Measurements from ENCODE around the gene PTGES2. TPM values are rescaled to one million over a fixed set of nuclear protein-coding genes. Genes with fewer than 3 reads are reported as not detected.

PTGES2 gene
- total and polyA plus RNA-seq, 9 of the 15 experiments (the other 6 are each of a cell fraction or from before 2014, with no cell fraction given) = 2.4 to 196 (median 90.1) TPM

DNA sequence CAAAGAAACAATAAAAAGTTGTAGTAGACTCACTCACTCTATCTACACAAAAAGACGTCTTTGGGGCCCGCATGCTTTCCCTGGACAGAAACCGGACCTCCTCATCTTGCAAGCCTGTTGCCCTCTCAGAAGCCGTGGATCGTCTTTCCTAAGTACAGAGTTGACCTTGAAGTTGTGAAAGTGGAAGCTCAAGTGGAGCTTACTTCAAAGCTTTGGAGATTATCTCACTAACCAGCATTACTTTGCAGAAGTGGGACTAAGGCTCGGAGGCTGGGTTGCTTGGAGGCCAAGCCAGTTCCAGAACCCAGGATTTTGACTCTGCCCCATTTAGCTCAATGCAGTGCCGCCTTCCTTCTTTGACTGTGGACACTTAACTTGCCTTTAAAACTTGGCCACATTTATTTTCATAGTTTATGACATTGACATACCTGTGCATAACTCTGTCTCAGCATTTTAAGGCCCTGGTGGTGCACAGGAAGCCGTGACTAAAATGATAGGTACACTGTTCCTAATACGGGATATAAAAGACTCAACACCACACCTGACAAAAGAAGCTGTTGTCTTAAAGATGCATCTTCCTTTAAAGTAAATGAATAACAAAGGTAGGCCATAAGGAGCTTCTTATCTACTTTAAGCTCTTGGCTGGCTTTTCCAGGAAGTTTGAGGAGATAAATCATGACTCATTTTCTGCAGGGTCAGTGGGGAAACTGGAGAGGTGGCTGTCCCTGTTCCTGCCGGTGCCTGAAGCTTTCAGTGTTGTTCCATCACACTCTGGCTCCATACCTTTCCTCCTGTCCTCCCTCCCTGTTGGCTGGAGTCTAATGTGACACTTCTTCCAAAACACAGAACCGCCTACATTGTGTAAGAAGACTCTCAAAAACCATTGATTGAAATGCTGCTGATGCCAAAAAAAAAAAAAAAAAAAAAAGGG, 48.8 kb downstream of the PTGES2 start (continued):
- TF ChIP-seq MAZ (CRISPR knock-in tag; conservative IDR thresholded peaks at IDR 0.05 in 1 of 2, IDR thresholded peaks at IDR 0.05 in 1 of 2) = 0 out of 4 replicates have a peak, but pooled peaks of 1 of the 2 experiments have one; percentile 23
- TF ChIP-seq, protein P1, sequence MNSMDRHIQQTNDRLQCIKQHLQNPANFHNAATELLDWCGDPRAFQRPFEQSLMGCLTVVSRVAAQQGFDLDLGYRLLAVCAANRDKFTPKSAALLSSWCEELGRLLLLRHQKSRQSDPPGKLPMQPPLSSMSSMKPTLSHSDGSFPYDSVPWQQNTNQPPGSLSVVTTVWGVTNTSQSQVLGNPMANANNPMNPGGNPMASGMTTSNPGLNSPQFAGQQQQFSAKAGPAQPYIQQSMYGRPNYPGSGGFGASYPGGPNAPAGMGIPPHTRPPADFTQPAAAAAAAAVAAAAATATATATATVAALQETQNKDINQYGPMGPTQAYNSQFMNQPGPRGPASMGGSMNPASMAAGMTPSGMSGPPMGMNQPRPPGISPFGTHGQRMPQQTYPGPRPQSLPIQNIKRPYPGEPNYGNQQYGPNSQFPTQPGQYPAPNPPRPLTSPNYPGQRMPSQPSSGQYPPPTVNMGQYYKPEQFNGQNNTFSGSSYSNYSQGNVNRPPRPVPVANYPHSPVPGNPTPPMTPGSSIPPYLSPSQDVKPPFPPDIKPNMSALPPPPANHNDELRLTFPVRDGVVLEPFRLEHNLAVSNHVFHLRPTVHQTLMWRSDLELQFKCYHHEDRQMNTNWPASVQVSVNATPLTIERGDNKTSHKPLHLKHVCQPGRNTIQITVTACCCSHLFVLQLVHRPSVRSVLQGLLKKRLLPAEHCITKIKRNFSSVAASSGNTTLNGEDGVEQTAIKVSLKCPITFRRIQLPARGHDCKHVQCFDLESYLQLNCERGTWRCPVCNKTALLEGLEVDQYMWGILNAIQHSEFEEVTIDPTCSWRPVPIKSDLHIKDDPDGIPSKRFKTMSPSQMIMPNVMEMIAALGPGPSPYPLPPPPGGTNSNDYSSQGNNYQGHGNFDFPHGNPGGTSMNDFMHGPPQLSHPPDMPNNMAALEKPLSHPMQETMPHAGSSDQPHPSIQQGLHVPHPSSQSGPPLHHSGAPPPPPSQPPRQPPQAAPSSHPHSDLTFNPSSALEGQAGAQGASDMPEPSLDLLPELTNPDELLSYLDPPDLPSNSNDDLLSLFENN (IDR thresholded peaks at IDR 0.05; ENCODE audit: low read depth in 2 of 2, low read length in 2 of 2) = 0 out of 4 replicates have a peak, but pooled peaks of 1 of the 2 experiments have one; percentile 11
- peak in 1 of 2 experiments; percentile 69; a peak in 2 of 4 replicates for TF ChIP-seq TBL1XR1 (IDR thresholded peaks at IDR 0.05; ENCODE audit: low read length in 2 of 2)
- TF ChIP-seq MCM5 (IDR thresholded peaks at IDR 0.05; ENCODE audit: low read depth) = no peak
- TF ChIP-seq LEF1 (IDR thresholded peaks at IDR 0.05) = peak; percentile 77
- no peak for TF ChIP-seq SREBF2 (CRISPR knock-in tag; IDR thresholded peaks at IDR 0.05)
- TF ChIP-seq SAP30 (IDR thresholded peaks at IDR 0.05; ENCODE audit: borderline replicate concordance, insufficient read depth, low read depth, low read length, poor library complexity, severe bottlenecking) = no peak
- TF ChIP-seq, protein P2, sequence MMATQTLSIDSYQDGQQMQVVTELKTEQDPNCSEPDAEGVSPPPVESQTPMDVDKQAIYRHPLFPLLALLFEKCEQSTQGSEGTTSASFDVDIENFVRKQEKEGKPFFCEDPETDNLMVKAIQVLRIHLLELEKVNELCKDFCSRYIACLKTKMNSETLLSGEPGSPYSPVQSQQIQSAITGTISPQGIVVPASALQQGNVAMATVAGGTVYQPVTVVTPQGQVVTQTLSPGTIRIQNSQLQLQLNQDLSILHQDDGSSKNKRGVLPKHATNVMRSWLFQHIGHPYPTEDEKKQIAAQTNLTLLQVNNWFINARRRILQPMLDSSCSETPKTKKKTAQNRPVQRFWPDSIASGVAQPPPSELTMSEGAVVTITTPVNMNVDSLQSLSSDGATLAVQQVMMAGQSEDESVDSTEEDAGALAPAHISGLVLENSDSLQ (IDR thresholded peaks at IDR 0.05) = peak; percentile 83
- no peak for TF ChIP-seq EZH2 (IDR thresholded peaks at IDR 0.05; ENCODE audit: borderline replicate concordance, low read depth, low read length)
- no peak for TF ChIP-seq CHD1 (IDR thresholded peaks at IDR 0.05; ENCODE audit: low read length)
- TF ChIP-seq, protein P3, sequence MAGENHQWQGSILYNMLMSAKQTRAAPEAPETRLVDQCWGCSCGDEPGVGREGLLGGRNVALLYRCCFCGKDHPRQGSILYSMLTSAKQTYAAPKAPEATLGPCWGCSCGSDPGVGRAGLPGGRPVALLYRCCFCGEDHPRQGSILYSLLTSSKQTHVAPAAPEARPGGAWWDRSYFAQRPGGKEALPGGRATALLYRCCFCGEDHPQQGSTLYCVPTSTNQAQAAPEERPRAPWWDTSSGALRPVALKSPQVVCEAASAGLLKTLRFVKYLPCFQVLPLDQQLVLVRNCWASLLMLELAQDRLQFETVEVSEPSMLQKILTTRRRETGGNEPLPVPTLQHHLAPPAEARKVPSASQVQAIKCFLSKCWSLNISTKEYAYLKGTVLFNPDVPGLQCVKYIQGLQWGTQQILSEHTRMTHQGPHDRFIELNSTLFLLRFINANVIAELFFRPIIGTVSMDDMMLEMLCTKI (IDR thresholded peaks at IDR 0.05; ENCODE audit: partially characterized antibody) = no peak
- TF ChIP-seq, protein P4, sequence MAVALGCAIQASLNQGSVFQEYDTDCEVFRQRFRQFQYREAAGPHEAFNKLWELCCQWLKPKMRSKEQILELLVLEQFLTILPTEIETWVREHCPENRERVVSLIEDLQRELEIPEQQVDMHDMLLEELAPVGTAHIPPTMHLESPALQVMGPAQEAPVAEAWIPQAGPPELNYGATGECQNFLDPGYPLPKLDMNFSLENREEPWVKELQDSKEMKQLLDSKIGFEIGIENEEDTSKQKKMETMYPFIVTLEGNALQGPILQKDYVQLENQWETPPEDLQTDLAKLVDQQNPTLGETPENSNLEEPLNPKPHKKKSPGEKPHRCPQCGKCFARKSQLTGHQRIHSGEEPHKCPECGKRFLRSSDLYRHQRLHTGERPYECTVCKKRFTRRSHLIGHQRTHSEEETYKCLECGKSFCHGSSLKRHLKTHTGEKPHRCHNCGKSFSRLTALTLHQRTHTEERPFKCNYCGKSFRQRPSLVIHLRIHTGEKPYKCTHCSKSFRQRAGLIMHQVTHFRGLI (CRISPR knock-in tag; IDR thresholded peaks at IDR 0.05) = no peak
- peak; percentile 89 for TF ChIP-seq TCF7 (IDR thresholded peaks at IDR 0.05; ENCODE audit: borderline replicate concordance)
- TF ChIP-seq TEAD2 (tag; IDR thresholded peaks at IDR 0.05) = peak; percentile 62; the same call in 1 of the 2 replicates
- peak; percentile 95 for TF ChIP-seq STAT5A (IDR thresholded peaks at IDR 0.05; ENCODE audit: borderline replicate concordance, low read length)
- no peak for TF ChIP-seq ZNF76 (CRISPR knock-in tag; IDR thresholded peaks at IDR 0.05; ENCODE audit: borderline replicate concordance)
- 0 out of 2 replicates have a peak, but pooled peaks have one; percentile 40 for TF ChIP-seq ZNF75A (CRISPR knock-in tag; IDR thresholded peaks at IDR 0.05)
- no peak for TF ChIP-seq SMC3 (conservative IDR thresholded peaks at IDR 0.05; ENCODE audit: insufficient read depth, low read depth, low read length)
- no peak for TF ChIP-seq FIP1L1 (IDR thresholded peaks at IDR 0.05; ENCODE audit: low read depth, low read length, poor library complexity, severe bottlenecking)
